ENCODE results near the gene PPP6R2.

- no peak for TF ChIP-seq POLR2A (IDR thresholded peaks at IDR 0.05)
- no peak for TF ChIP-seq CTCF (IDR thresholded peaks at IDR 0.05)
These were observed 104.7 kb downstream of the PPP6R2 start for GRCh38 chr22:50447576-50448551.

Measured in thyroid gland (tissue), 4 donors.